Hepatocyte (in vitro differentiated cells): ENCODE measurements around the gene FBLN2.

Source experiments
- CTCF ChIP-seq: fragments of 200-600 bp; sonication (generic); IDR thresholded peaks from 2 replicates; pipeline ENCODE4 v1.5.1; 2016; ENCODE audit warnings: antibody characterized with exemption, mild to moderate bottlenecking; ENCODE audit not compliant: poor library complexity
- EZH2phosphoT487 ChIP-seq: fragments of 200-600 bp; sonication (generic); IDR thresholded peaks from one replicate; pipeline ENCODE4 v1.6.1; 2018; ENCODE audit warnings: antibody characterized with exemption, mild to moderate bottlenecking, low read depth, moderate library complexity; ENCODE audit not compliant: unreplicated experiment, severe bottlenecking

- no peak for TF ChIP-seq CTCF
- TF ChIP-seq EZH2phosphoT487, result no peak
Measured at GRCh38 chr3:13553686-13554085, 4.8 kb downstream of the FBLN2 start.
